ENCODE measurements around the gene LHX4. TPM values are rescaled to one million over a fixed set of nuclear protein-coding genes. Genes with fewer than 3 reads are reported as not detected.
"Not testable (repeated sequence)": the region's sequence is repeated elsewhere in the genome, so short reads cannot be mapped to it uniquely, and the experiment has no call there.

LHX4 gene
- total RNA-seq, 1 donor from 2014 or later, result 0.12 TPM

GRCh38 chr1:180197231-180197630, 32.8 kb upstream of the LHX4 start:
- TF ChIP-seq, protein P1, sequence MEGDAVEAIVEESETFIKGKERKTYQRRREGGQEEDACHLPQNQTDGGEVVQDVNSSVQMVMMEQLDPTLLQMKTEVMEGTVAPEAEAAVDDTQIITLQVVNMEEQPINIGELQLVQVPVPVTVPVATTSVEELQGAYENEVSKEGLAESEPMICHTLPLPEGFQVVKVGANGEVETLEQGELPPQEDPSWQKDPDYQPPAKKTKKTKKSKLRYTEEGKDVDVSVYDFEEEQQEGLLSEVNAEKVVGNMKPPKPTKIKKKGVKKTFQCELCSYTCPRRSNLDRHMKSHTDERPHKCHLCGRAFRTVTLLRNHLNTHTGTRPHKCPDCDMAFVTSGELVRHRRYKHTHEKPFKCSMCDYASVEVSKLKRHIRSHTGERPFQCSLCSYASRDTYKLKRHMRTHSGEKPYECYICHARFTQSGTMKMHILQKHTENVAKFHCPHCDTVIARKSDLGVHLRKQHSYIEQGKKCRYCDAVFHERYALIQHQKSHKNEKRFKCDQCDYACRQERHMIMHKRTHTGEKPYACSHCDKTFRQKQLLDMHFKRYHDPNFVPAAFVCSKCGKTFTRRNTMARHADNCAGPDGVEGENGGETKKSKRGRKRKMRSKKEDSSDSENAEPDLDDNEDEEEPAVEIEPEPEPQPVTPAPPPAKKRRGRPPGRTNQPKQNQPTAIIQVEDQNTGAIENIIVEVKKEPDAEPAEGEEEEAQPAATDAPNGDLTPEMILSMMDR (IDR thresholded peaks at IDR 0.05), result no peak
- no peaks in the 10 kb centered on the region for H3K4me1 Mint-ChIP-seq (ENCODE audit: low read depth)
- no peaks in the 10 kb centered on the region for H3K9me3 Mint-ChIP-seq (ENCODE audit: low read depth)
- H3K27me3 Mint-ChIP-seq (ENCODE audit: low read depth), result no peaks in the 10 kb centered on the region
- no peak overlapping the region for H3K4me3 Mint-ChIP-seq (ENCODE audit: unreplicated experiment)
- H3K27ac Mint-ChIP-seq (ENCODE audit: unreplicated experiment), result no peak overlapping the region
- DNase-seq (ENCODE audit: low spot score), result no peak
- H3K36me3 Mint-ChIP-seq (ENCODE audit: low read depth), result peaks cover 10% of the 10 kb centered on the region

GRCh38 chr1:180198196-180198595, 31.9 kb upstream of the LHX4 start:
- Mint-ChIP-seq H3K36me3 (ENCODE audit: low read depth) (peaks cover 7% of the 10 kb centered on the region), H3K27ac (ENCODE audit: unreplicated experiment) (no peak overlapping the region), H3K4me3 (ENCODE audit: unreplicated experiment) (no peak overlapping the region), H3K27me3 (ENCODE audit: low read depth) (no peaks in the 10 kb centered on the region), H3K4me1 (ENCODE audit: low read depth) (no peaks in the 10 kb centered on the region), H3K9me3 (ENCODE audit: low read depth) (no peaks in the 10 kb centered on the region)
- no peak for DNase-seq (ENCODE audit: low spot score)
- TF ChIP-seq, protein P1 (IDR thresholded peaks at IDR 0.05), result no peak

- Mint-ChIP-seq H3K4me3 (ENCODE audit: unreplicated experiment) (no peak overlapping the region), H3K27ac (ENCODE audit: unreplicated experiment) (no peak overlapping the region), H3K4me1 (ENCODE audit: low read depth) (no peaks in the 10 kb centered on the region), H3K27me3 (ENCODE audit: low read depth) (no peaks in the 10 kb centered on the region), H3K36me3 (ENCODE audit: low read depth) (peaks cover 7% of the 10 kb centered on the region), H3K9me3 (ENCODE audit: low read depth) (no peaks in the 10 kb centered on the region)
- TF ChIP-seq, protein P1 (IDR thresholded peaks at IDR 0.05), result no peak
- no peak for DNase-seq (ENCODE audit: low spot score)
Observed at GRCh38 chr1:180198611-180199010, 31.5 kb upstream of the LHX4 start.

- H3K36me3 Mint-ChIP-seq (ENCODE audit: low read depth), result peaks cover 7% of the 10 kb centered on the region
- no peaks in the 10 kb centered on the region for H3K4me1 Mint-ChIP-seq (ENCODE audit: low read depth)
- H3K27me3 Mint-ChIP-seq (ENCODE audit: low read depth), result no peaks in the 10 kb centered on the region
- no peak for DNase-seq (ENCODE audit: low spot score)
- H3K27ac Mint-ChIP-seq (ENCODE audit: unreplicated experiment), result no peak overlapping the region
- H3K9me3 Mint-ChIP-seq (ENCODE audit: low read depth), result no peaks in the 10 kb centered on the region
- TF ChIP-seq, protein P1 (IDR thresholded peaks at IDR 0.05), result no peak
- H3K4me3 Mint-ChIP-seq (ENCODE audit: unreplicated experiment), result no peak overlapping the region
Observed at GRCh38 chr1:180199018-180199417, 31.0 kb upstream of the LHX4 start.

GRCh38 chr1:180201451-180202200, 28.4 kb upstream of the LHX4 start:
- TF ChIP-seq, protein P1 (IDR thresholded peaks at IDR 0.05), result no peak
- Mint-ChIP-seq H3K36me3 (ENCODE audit: low read depth) (peaks cover 3% of the 10 kb centered on the region), H3K27ac (ENCODE audit: unreplicated experiment) (no peak overlapping the region), H3K4me3 (ENCODE audit: unreplicated experiment) (no peak overlapping the region), H3K27me3 (ENCODE audit: low read depth) (no peaks in the 10 kb centered on the region), H3K4me1 (ENCODE audit: low read depth) (no peaks in the 10 kb centered on the region), H3K9me3 (ENCODE audit: low read depth) (no peaks in the 10 kb centered on the region)
- no peak for DNase-seq (ENCODE audit: low spot score)

DNA sequence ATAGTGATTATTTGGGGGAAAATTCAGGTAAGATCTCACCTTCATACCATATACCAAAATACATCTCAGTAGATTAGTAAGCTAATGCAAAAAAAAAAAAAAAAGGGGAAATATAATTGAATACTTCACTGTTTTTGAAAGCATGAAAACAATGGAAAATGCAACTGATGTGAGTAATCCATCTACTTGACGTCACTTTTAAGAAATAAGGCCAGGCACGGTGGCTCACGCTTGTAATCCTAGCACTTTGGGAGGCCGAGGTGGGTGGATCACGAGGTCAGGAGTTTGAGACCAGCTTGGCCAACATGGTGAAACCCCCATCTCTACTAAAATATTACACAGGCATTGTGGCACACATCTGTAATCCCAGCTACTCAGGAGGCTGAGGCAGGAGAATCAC, 27.5 kb upstream of the LHX4 start:
- not testable (repeated sequence) for H3K36me3 Mint-ChIP-seq (ENCODE audit: low read depth); H3K9me3 Mint-ChIP-seq (ENCODE audit: low read depth); H3K4me3 Mint-ChIP-seq (ENCODE audit: unreplicated experiment); H3K27me3 Mint-ChIP-seq (ENCODE audit: low read depth); H3K4me1 Mint-ChIP-seq (ENCODE audit: low read depth)
- H3K27ac Mint-ChIP-seq (ENCODE audit: unreplicated experiment), result peak overlapping the region; percentile 17
- DNase-seq (ENCODE audit: low spot score), result peak; percentile 2
